A549 (cell line): ENCODE results near the gene CD3G.
"Not testable (repeated sequence)": the region's sequence is repeated elsewhere in the genome, so short reads cannot be mapped to it uniquely, and the experiment has no call there.

ENCODE experiments used
- CTCF ChIP-seq: fragments of >200 bp; sonication (Bioruptor Twin); formaldehyde crosslinking; IDR thresholded peaks from 3 replicates; pipeline ENCODE4 v1.5.1; 2016
- POLR2A ChIP-seq: IDR thresholded peaks from 2 replicates; pipeline ENCODE4 v1.6.1; 2012; ENCODE audit warnings: mild to moderate bottlenecking, low read length
- RAD21 ChIP-seq, 2 experiments: fragments of >200 bp in 1 of 2; sonication (Bioruptor Twin) in 1 of 2; formaldehyde crosslinking in 1 of 2; IDR thresholded peaks in 1 of 2; conservative IDR thresholded peaks in 1 of 2; 2 replicates in 1 of 2; 3 replicates in 1 of 2; pipeline ENCODE4 v1.6.1; 2012 to 2018; ENCODE audit warnings: inconsistent platforms in 1 of 2

GRCh38 chr11:118402594-118402993 is 58.5 kb downstream of the CD3G start:
- not testable (repeated sequence) for TF ChIP-seq RAD21 (conservative IDR thresholded peaks at IDR 0.05 in 1 of 2, IDR thresholded peaks at IDR 0.05 in 1 of 2); CTCF; POLR2A
